ENCODE measurements around the gene SLAMF1. TPM values are rescaled to one million over a fixed set of nuclear protein-coding genes. Genes with fewer than 3 reads are reported as not detected.

The SLAMF1 gene
- total RNA-seq, 1 donor from 2014 or later = not detected

GRCh38 chr1:160577671-160578070 lies 69.2 kb downstream of the SLAMF1 start:
- Histone ChIP-seq H3K36me3 (ENCODE audit: control insufficient read depth, insufficient read depth, low read length) (no peaks in the 10 kb centered on the region), H3K27me3 (ENCODE audit: control insufficient read depth, insufficient read depth, low read length) (no peaks in the 10 kb centered on the region), H3K4me3 (ENCODE audit: low read depth, low read length) (no peak overlapping the region)
- TF ChIP-seq CTCF (IDR thresholded peaks at IDR 0.05; ENCODE audit: insufficient read depth, low read length, poor library complexity, severe bottlenecking) = no peak
- DNase-seq (ENCODE audit: low read depth) = no peak

- no peaks in the 10 kb centered on the region for H3K36me3 ChIP-seq (ENCODE audit: control insufficient read depth, insufficient read depth, low read length)
- no peak for DNase-seq (ENCODE audit: low read depth)
- H3K27me3 ChIP-seq (ENCODE audit: control insufficient read depth, insufficient read depth, low read length) = no peaks in the 10 kb centered on the region
- TF ChIP-seq CTCF (IDR thresholded peaks at IDR 0.05; ENCODE audit: insufficient read depth, low read length, poor library complexity, severe bottlenecking) = no peak
- H3K4me3 ChIP-seq (ENCODE audit: low read depth, low read length) = no peak overlapping the region
Observed at GRCh38 chr1:160576884-160577283, 70.0 kb downstream of the SLAMF1 start.

- Histone ChIP-seq H3K36me3 (ENCODE audit: control insufficient read depth, insufficient read depth, low read length) (no peaks in the 10 kb centered on the region), H3K4me3 (ENCODE audit: low read depth, low read length) (no peak overlapping the region), H3K27me3 (ENCODE audit: control insufficient read depth, insufficient read depth, low read length) (no peaks in the 10 kb centered on the region)
- no peak for TF ChIP-seq CTCF (IDR thresholded peaks at IDR 0.05; ENCODE audit: insufficient read depth, low read length, poor library complexity, severe bottlenecking)
- no peak for DNase-seq (ENCODE audit: low read depth)
Observed at GRCh38 chr1:160576390-160576789, 70.5 kb downstream of the SLAMF1 start.

DNA sequence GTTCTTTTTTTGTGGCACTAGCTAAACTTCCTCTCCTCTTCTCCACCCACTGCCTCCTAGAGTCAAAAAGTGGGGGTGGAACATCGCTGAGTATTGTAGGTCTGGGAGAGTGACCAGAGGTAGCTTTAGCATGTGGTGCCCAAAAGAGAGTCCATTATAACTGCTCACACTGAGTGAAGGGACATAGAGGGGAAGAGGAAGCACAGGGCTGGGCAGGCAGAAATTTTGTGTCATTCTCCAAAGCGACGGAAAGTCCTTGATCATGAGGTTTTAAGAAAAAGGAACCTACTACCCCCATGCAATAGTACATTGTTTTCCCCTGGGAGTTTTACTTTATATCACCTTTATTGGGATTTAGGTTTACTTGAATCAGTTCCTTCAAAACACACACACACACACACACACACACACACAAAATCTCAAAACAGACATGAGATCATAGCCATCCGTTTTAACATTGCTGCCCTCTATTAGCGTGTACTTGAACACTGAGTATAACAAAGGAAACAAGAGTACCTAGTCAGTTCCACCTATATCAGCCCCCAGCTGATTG lies 71.7 kb downstream of the SLAMF1 start:
- no peak for TF ChIP-seq CTCF (IDR thresholded peaks at IDR 0.05; ENCODE audit: insufficient read depth, low read length, poor library complexity, severe bottlenecking)
- no peak for DNase-seq (ENCODE audit: low read depth)
- no peaks in the 10 kb centered on the region for H3K36me3 ChIP-seq (ENCODE audit: control insufficient read depth, insufficient read depth, low read length)

DNA sequence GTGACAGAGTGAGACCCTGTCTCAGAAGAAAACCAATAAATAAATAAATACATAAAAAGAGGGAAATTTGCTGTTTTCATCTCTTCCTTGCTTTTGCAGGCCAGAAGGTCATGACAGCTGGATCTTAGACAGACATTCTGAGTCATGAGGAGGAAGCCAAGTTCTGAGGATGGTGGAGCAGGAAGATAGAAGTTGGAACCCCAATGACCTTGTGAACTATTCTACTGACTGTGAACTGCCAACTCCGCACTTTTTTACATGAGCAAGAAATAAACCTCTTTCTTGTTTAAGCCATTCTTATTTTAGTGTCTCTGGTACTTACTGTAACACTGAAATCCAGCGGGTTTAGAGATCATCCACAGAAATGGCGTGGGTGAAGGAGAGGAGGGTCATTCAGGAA lies 76.0 kb downstream of the SLAMF1 start:
- no peak for DNase-seq (ENCODE audit: low read depth)
- Histone ChIP-seq H3K27me3 (ENCODE audit: control insufficient read depth, insufficient read depth, low read length) (no peaks in the 10 kb centered on the region), H3K4me3 (ENCODE audit: low read depth, low read length) (no peak overlapping the region), H3K36me3 (ENCODE audit: control insufficient read depth, insufficient read depth, low read length) (no peaks in the 10 kb centered on the region)
- TF ChIP-seq CTCF (IDR thresholded peaks at IDR 0.05; ENCODE audit: insufficient read depth, low read length, poor library complexity, severe bottlenecking) = no peak

More for the DNA sequence above, 71.7 kb downstream of the SLAMF1 start:
- Histone ChIP-seq H3K27me3 (ENCODE audit: control insufficient read depth, insufficient read depth, low read length) (no peaks in the 10 kb centered on the region), H3K4me3 (ENCODE audit: low read depth, low read length) (no peak overlapping the region)

- Histone ChIP-seq H3K4me3 (ENCODE audit: low read depth, low read length) (no peak overlapping the region), H3K27me3 (ENCODE audit: control insufficient read depth, insufficient read depth, low read length) (no peaks in the 10 kb centered on the region), H3K36me3 (ENCODE audit: control insufficient read depth, insufficient read depth, low read length) (no peaks in the 10 kb centered on the region)
- no peak for DNase-seq (ENCODE audit: low read depth)
- TF ChIP-seq CTCF (IDR thresholded peaks at IDR 0.05; ENCODE audit: insufficient read depth, low read length, poor library complexity, severe bottlenecking) = no peak
Observed at GRCh38 chr1:160569806-160570205, 77.0 kb downstream of the SLAMF1 start.
